Measurements from ENCODE around the gene SPATA21.

GRCh38 chr1:16442941-16443340 lies 5.7 kb upstream of the SPATA21 start:
- TF ChIP-seq CTCF (IDR thresholded peaks at IDR 0.05) (no peak), POLR2A (IDR thresholded peaks at IDR 0.05) (no peak)

All from transverse colon (tissue), 3 donors.